A549 (cell line): ENCODE results near the gene TOMM6.

Source experiments
- CTCF ChIP-seq: fragments of >200 bp; sonication (Bioruptor Twin); formaldehyde crosslinking; IDR thresholded peaks from 3 replicates; pipeline ENCODE4 v1.5.1; 2016
- MAZ ChIP-seq: fragments of 150-350 bp; IDR thresholded peaks from 2 replicates; pipeline ENCODE4 v1.6.1; 2014; ENCODE audit warnings: antibody characterized with exemption, low read depth, low read length, borderline replicate concordance

GRCh38 chr6:41836022-41836659 lies 48.6 kb downstream of the TOMM6 start:
- no peak for TF ChIP-seq CTCF
- TF ChIP-seq MAZ = no peak
